Activated T-helper 1 cell treated with anti-CD3 and anti-CD28 coated beads, Interleukin-12 subunit alpha, Interleukin-12 subunit beta, Interleukin-2, Interleukin-4 antibody, amounts not matched to agents 30 ng/mL and 10 ng/mL and 1 ng/mL, durations not matched to agents 14 hours and 24 hours and 36 hours (primary cell): ENCODE data around the gene CROCC2. TPM values are rescaled to one million over a fixed set of nuclear protein-coding genes. Genes with fewer than 3 reads are reported as not detected.

Experiments
- DNase-seq: peaks from one replicate; pipeline ENCODE4 v3.0.0; 2021; ENCODE audit warnings: low spot score
- H3K27ac Mint-ChIP-seq: one replicate; pipeline ENCODE4 v1.8.0; 2021; ENCODE audit warnings: mild to moderate bottlenecking, mixed read lengths
- H3K27me3 Mint-ChIP-seq: one replicate; pipeline ENCODE4 v1.8.0; 2022; ENCODE audit warnings: mild to moderate bottlenecking, moderate library complexity, mixed read lengths; ENCODE audit not compliant: insufficient read depth
- H3K36me3 Mint-ChIP-seq: one replicate; pipeline ENCODE4 v1.8.0; 2021; ENCODE audit warnings: low read depth, mixed read lengths
- H3K4me1 Mint-ChIP-seq: one replicate; pipeline ENCODE4 v1.8.0; 2021; ENCODE audit warnings: low read depth, mixed read lengths
- H3K4me3 Mint-ChIP-seq: one replicate; pipeline ENCODE4 v1.8.0; 2021; ENCODE audit warnings: mild to moderate bottlenecking, moderate library complexity, mixed read lengths
- H3K9me3 Mint-ChIP-seq: one replicate; pipeline ENCODE4 v1.8.0; 2021; ENCODE audit warnings: mixed read lengths
- intact Hi-C: fragments of 100-400 bp; cut with micrococcal nuclease; formaldehyde crosslinking; loops from one replicate; pipeline ENCODE4 v1.15.1; 2024
- total RNA-seq: library from RNA; stranded (reverse); gene quantifications from 2 replicates; pipeline ENCODE4 v1.2.3, GENCODE V29; 2022

CROCC2 gene
- total RNA-seq, 1 donor from 2014 or later = not detected

- intact Hi-C loops = no loop called here
- no peaks in the 10 kb centered on the region for H3K9me3 Mint-ChIP-seq
- H3K4me3 Mint-ChIP-seq = no peak overlapping the region
- H3K27ac Mint-ChIP-seq = no peak overlapping the region
- no peaks in the 10 kb centered on the region for H3K4me1 Mint-ChIP-seq
- no peak for DNase-seq
- no peaks in the 10 kb centered on the region for H3K36me3 Mint-ChIP-seq
- H3K27me3 Mint-ChIP-seq = peaks cover 9% of the 10 kb centered on the region
Observed at GRCh38 chr2:240994171-240994896, 88.2 kb downstream of the CROCC2 start.

- intact Hi-C loops = no loop called here
- Mint-ChIP-seq H3K36me3 (no peaks in the 10 kb centered on the region), H3K4me1 (no peaks in the 10 kb centered on the region), H3K27me3 (peaks cover 17% of the 10 kb centered on the region), H3K9me3 (no peaks in the 10 kb centered on the region), H3K27ac (no peak overlapping the region), H3K4me3 (no peak overlapping the region)
- DNase-seq = no peak
Observed at GRCh38 chr2:240995041-240996021, 89.2 kb downstream of the CROCC2 start.

- Mint-ChIP-seq H3K4me1 (no peaks in the 10 kb centered on the region), H3K36me3 (no peaks in the 10 kb centered on the region), H3K27ac (no peak overlapping the region), H3K27me3 (peaks cover 25% of the 10 kb centered on the region), H3K4me3 (no peak overlapping the region), H3K9me3 (no peaks in the 10 kb centered on the region)
- no peak for DNase-seq
- intact Hi-C loops = no loop called here
Observed at GRCh38 chr2:240996161-240996833, 90.2 kb downstream of the CROCC2 start.

- H3K27ac Mint-ChIP-seq = no peak overlapping the region
- no peak overlapping the region for H3K4me3 Mint-ChIP-seq
- peaks cover 25% of the 10 kb centered on the region for H3K27me3 Mint-ChIP-seq
- intact Hi-C loops = no loop called here
- H3K9me3 Mint-ChIP-seq = no peaks in the 10 kb centered on the region
- H3K36me3 Mint-ChIP-seq = no peaks in the 10 kb centered on the region
- no peak for DNase-seq
- H3K4me1 Mint-ChIP-seq = no peaks in the 10 kb centered on the region
Observed at GRCh38 chr2:240996834-240997140, 90.7 kb downstream of the CROCC2 start.

GRCh38 chr2:240997141-240997855 is 91.2 kb downstream of the CROCC2 start:
- no peaks in the 10 kb centered on the region for H3K9me3 Mint-ChIP-seq
- no peak overlapping the region for H3K27ac Mint-ChIP-seq
- no peaks in the 10 kb centered on the region for H3K4me1 Mint-ChIP-seq
- peaks cover 25% of the 10 kb centered on the region for H3K27me3 Mint-ChIP-seq
- intact Hi-C loops = no loop called here
- peak overlapping the region; percentile 47 for H3K4me3 Mint-ChIP-seq
- DNase-seq = no peak
- H3K36me3 Mint-ChIP-seq = no peaks in the 10 kb centered on the region

GRCh38 chr2:240997856-240998705 is 91.9 kb downstream of the CROCC2 start, which contains the start of gene SNED1:
SNED1 (plus strand) TSS chr2:240998618; CDS start chr2:240998838, 220 bp downstream.
- intact Hi-C loops = loop anchor here (1.0 to 2.0 kb wide), 2 partner anchors 39 to 166 kb away; no protein-coding TSS in a partner anchor
- Mint-ChIP-seq H3K27me3 (peaks cover 25% of the 10 kb centered on the region), H3K4me3 (peak within 1 kb of the TSS; percentile 53), H3K4me1 (no peaks in the 10 kb centered on the region), H3K27ac (no peak within 1 kb of the TSS), H3K9me3 (no peaks in the 10 kb centered on the region), H3K36me3 (no peaks in the 10 kb centered on the region)
- DNase-seq = peak; percentile 70

GRCh38 chr2:240998706-240998994 is 92.5 kb downstream of the CROCC2 start:
- Mint-ChIP-seq H3K9me3 (peaks cover 3% of the 10 kb centered on the region), H3K27ac (no peak overlapping the region), H3K27me3 (peaks cover 25% of the 10 kb centered on the region), H3K36me3 (no peaks in the 10 kb centered on the region), H3K4me3 (peak overlapping the region; percentile 53), H3K4me1 (peaks cover 1% of the 10 kb centered on the region)
- no peak for DNase-seq
- intact Hi-C loops = loop anchor here (1.0 to 2.0 kb wide), 2 partner anchors 38 to 166 kb away; no protein-coding TSS in a partner anchor

- peaks cover 28% of the 10 kb centered on the region for H3K27me3 Mint-ChIP-seq
- H3K27ac Mint-ChIP-seq = no peak overlapping the region
- peaks cover 9% of the 10 kb centered on the region for H3K9me3 Mint-ChIP-seq
- no peaks in the 10 kb centered on the region for H3K36me3 Mint-ChIP-seq
- no peak for DNase-seq
- intact Hi-C loops = loop anchor here (1.0 to 2.0 kb wide), 2 partner anchors 38 to 167 kb away; no protein-coding TSS in a partner anchor
- peak overlapping the region; percentile 53 for H3K4me3 Mint-ChIP-seq
- H3K4me1 Mint-ChIP-seq = peaks cover 5% of the 10 kb centered on the region
Observed at GRCh38 chr2:240998995-240999791, 93.1 kb downstream of the CROCC2 start.

GRCh38 chr2:240999873-241000541 is 93.9 kb downstream of the CROCC2 start:
- Mint-ChIP-seq H3K27me3 (peaks cover 28% of the 10 kb centered on the region), H3K9me3 (peaks cover 14% of the 10 kb centered on the region), H3K36me3 (no peaks in the 10 kb centered on the region), H3K27ac (no peak overlapping the region), H3K4me3 (peak overlapping the region; percentile 47), H3K4me1 (peaks cover 5% of the 10 kb centered on the region)
- intact Hi-C loops = loop anchor here (2.0 kb wide), 1 partner anchor 37 kb away; no protein-coding TSS in a partner anchor
- no peak for DNase-seq

- Mint-ChIP-seq H3K4me1 (peaks cover 6% of the 10 kb centered on the region), H3K9me3 (peaks cover 21% of the 10 kb centered on the region), H3K27ac (no peak overlapping the region), H3K27me3 (peaks cover 32% of the 10 kb centered on the region), H3K4me3 (no peak overlapping the region), H3K36me3 (peaks cover 3% of the 10 kb centered on the region)
- no peak for DNase-seq
- intact Hi-C loops = no loop called here
Observed at GRCh38 chr2:241000831-241001321, 94.7 kb downstream of the CROCC2 start.
